ENCODE measurements around the gene CYGB. TPM values are rescaled to one million over a fixed set of nuclear protein-coding genes. Genes with fewer than 3 reads are reported as not detected.

Gene CYGB
- total and polyA plus RNA-seq, 2 of the 13 experiments (the other 11 are each of a cell fraction or from before 2014, with no cell fraction given): 18.9 to 27.1 TPM

DNA sequence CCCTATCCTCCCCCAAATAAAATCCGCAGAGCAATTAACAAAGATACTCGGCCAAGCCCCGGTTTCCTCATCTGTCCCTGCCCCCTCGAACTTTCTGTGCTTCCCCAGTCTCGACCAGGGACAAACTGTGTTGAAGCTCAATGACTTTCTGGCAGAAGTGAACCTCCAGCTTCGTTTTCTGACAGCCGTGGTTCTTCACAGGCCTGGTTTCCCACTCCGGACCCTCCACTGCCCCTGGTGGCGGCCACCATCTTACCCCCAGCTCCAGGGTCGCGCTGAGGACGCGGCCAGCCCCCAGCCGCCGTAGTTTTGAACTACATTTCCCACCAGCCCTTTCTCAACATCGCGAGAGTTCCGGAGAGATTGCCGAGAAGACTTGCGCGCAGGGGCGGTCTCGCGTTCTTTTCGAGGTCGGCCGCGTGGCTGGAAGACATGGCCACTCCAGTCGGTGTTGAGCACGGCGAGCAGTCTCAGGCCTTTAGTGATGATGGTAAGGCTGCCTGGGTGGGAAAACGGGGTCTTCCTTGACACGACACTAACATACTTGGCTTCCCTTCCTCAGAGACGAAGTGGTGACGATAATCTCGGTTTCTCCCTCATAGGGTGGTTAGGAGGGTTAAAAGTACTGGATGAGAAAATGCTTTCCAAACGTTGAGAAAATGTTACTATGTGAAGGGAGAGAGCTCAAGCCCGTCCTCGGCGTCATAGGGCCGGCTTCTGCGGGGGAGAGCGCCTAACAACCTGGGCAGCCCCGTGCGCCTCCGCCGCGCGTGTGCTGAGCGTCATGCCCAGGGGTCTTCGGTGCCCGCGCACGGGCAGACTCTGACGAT lies 20.1 kb upstream of the CYGB start (continued):
- TF ChIP-seq HOXA7 (CRISPR knock-in tag; IDR thresholded peaks at IDR 0.05): no peak
- TF ChIP-seq SPEN (CRISPR knock-in tag; IDR thresholded peaks at IDR 0.05; ENCODE audit: low read depth): peak; percentile 92
- TF ChIP-seq TOE1 (CRISPR knock-in tag; IDR thresholded peaks at IDR 0.05): peak; percentile 90; the same call in 1 of the 2 replicates
- peak; percentile 93 for TF ChIP-seq MXD4 (CRISPR knock-in tag; IDR thresholded peaks at IDR 0.05)
- TF ChIP-seq ZFYVE20 (CRISPR knock-in tag; IDR thresholded peaks at IDR 0.05; ENCODE audit: borderline replicate concordance, low read depth): no peak
- TF ChIP-seq ZNF550 (CRISPR knock-in tag; IDR thresholded peaks at IDR 0.05; ENCODE audit: borderline replicate concordance): peak; percentile 77; the same call in 1 of the 2 replicates
- TF ChIP-seq, protein P1, sequence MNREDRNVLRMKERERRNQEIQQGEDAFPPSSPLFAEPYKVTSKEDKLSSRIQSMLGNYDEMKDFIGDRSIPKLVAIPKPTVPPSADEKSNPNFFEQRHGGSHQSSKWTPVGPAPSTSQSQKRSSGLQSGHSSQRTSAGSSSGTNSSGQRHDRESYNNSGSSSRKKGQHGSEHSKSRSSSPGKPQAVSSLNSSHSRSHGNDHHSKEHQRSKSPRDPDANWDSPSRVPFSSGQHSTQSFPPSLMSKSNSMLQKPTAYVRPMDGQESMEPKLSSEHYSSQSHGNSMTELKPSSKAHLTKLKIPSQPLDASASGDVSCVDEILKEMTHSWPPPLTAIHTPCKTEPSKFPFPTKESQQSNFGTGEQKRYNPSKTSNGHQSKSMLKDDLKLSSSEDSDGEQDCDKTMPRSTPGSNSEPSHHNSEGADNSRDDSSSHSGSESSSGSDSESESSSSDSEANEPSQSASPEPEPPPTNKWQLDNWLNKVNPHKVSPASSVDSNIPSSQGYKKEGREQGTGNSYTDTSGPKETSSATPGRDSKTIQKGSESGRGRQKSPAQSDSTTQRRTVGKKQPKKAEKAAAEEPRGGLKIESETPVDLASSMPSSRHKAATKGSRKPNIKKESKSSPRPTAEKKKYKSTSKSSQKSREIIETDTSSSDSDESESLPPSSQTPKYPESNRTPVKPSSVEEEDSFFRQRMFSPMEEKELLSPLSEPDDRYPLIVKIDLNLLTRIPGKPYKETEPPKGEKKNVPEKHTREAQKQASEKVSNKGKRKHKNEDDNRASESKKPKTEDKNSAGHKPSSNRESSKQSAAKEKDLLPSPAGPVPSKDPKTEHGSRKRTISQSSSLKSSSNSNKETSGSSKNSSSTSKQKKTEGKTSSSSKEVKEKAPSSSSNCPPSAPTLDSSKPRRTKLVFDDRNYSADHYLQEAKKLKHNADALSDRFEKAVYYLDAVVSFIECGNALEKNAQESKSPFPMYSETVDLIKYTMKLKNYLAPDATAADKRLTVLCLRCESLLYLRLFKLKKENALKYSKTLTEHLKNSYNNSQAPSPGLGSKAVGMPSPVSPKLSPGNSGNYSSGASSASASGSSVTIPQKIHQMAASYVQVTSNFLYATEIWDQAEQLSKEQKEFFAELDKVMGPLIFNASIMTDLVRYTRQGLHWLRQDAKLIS (CRISPR knock-in tag; IDR thresholded peaks at IDR 0.05): no peak; the same call in 1 of the 2 replicates
- peak; percentile 47; the same call in 1 of the 2 replicates for TF ChIP-seq NFKBIZ (CRISPR knock-in tag; IDR thresholded peaks at IDR 0.05)
- peak; percentile 87 for TF ChIP-seq ZFP41 (CRISPR knock-in tag; IDR thresholded peaks at IDR 0.05; ENCODE audit: borderline replicate concordance)
- peak; percentile 93 for TF ChIP-seq PCBP1 (IDR thresholded peaks at IDR 0.05; ENCODE audit: borderline replicate concordance, low read depth, low read length)
- TF ChIP-seq, protein P2, sequence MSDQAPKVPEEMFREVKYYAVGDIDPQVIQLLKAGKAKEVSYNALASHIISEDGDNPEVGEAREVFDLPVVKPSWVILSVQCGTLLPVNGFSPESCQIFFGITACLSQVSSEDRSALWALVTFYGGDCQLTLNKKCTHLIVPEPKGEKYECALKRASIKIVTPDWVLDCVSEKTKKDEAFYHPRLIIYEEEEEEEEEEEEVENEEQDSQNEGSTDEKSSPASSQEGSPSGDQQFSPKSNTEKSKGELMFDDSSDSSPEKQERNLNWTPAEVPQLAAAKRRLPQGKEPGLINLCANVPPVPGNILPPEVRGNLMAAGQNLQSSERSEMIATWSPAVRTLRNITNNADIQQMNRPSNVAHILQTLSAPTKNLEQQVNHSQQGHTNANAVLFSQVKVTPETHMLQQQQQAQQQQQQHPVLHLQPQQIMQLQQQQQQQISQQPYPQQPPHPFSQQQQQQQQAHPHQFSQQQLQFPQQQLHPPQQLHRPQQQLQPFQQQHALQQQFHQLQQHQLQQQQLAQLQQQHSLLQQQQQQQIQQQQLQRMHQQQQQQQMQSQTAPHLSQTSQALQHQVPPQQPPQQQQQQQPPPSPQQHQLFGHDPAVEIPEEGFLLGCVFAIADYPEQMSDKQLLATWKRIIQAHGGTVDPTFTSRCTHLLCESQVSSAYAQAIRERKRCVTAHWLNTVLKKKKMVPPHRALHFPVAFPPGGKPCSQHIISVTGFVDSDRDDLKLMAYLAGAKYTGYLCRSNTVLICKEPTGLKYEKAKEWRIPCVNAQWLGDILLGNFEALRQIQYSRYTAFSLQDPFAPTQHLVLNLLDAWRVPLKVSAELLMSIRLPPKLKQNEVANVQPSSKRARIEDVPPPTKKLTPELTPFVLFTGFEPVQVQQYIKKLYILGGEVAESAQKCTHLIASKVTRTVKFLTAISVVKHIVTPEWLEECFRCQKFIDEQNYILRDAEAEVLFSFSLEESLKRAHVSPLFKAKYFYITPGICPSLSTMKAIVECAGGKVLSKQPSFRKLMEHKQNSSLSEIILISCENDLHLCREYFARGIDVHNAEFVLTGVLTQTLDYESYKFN (CRISPR knock-in tag; conservative IDR thresholded peaks at IDR 0.05): peak; percentile 12; the same call in 1 of the 2 replicates
- TF ChIP-seq TSC22D2 (CRISPR knock-in tag; IDR thresholded peaks at IDR 0.05; ENCODE audit: borderline replicate concordance): peak; percentile 90; the same call in 1 of the 2 replicates
- no peak for TF ChIP-seq MAFK (conservative IDR thresholded peaks at IDR 0.05 in 1 of 2, IDR thresholded peaks at IDR 0.05 in 1 of 2; ENCODE audit: low read length in 2 of 2)
- TF ChIP-seq, protein P3, sequence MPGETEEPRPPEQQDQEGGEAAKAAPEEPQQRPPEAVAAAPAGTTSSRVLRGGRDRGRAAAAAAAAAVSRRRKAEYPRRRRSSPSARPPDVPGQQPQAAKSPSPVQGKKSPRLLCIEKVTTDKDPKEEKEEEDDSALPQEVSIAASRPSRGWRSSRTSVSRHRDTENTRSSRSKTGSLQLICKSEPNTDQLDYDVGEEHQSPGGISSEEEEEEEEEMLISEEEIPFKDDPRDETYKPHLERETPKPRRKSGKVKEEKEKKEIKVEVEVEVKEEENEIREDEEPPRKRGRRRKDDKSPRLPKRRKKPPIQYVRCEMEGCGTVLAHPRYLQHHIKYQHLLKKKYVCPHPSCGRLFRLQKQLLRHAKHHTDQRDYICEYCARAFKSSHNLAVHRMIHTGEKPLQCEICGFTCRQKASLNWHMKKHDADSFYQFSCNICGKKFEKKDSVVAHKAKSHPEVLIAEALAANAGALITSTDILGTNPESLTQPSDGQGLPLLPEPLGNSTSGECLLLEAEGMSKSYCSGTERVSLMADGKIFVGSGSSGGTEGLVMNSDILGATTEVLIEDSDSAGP (CRISPR knock-in tag; IDR thresholded peaks at IDR 0.05; ENCODE audit: borderline replicate concordance): peak; percentile 90
- TF ChIP-seq, protein P4, sequence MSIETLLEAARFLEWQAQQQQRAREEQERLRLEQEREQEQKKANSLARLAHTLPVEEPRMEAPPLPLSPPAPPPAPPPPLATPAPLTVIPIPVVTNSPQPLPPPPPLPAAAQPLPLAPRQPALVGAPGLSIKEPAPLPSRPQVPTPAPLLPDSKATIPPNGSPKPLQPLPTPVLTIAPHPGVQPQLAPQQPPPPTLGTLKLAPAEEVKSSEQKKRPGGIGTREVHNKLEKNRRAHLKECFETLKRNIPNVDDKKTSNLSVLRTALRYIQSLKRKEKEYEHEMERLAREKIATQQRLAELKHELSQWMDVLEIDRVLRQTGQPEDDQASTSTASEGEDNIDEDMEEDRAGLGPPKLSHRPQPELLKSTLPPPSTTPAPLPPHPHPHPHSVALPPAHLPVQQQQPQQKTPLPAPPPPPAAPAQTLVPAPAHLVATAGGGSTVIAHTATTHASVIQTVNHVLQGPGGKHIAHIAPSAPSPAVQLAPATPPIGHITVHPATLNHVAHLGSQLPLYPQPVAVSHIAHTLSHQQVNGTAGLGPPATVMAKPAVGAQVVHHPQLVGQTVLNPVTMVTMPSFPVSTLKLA (IDR thresholded peaks at IDR 0.05): peak; percentile 81
- TF ChIP-seq ZNF510 (CRISPR knock-in tag; IDR thresholded peaks at IDR 0.05; ENCODE audit: low read depth): peak; percentile 89
- no peak; the same call in 1 of the 2 replicates for TF ChIP-seq PAF1 (CRISPR knock-in tag; IDR thresholded peaks at IDR 0.05)
